ENCODE data around the gene BRCC3.

DNA sequence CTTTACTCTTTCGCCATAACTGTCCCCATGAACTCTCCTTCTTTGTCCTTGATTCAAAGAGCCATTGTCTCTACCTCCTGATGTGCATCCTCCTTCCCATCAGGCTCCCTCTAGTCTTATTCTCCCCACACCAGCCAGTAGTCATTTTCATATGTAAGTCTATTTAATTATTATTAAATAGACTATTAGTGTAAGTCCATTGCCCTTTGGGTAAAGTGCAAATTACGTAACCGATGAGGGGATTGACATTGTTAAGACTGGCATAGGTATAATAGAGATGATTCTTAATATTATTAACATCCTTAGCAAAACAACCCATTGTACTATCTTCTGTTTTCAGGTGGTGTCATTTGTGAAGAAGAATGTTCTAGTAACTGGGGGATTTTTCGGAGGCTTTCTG lies 17.1 kb upstream of the BRCC3 start:
- TF ChIP-seq, protein P1, sequence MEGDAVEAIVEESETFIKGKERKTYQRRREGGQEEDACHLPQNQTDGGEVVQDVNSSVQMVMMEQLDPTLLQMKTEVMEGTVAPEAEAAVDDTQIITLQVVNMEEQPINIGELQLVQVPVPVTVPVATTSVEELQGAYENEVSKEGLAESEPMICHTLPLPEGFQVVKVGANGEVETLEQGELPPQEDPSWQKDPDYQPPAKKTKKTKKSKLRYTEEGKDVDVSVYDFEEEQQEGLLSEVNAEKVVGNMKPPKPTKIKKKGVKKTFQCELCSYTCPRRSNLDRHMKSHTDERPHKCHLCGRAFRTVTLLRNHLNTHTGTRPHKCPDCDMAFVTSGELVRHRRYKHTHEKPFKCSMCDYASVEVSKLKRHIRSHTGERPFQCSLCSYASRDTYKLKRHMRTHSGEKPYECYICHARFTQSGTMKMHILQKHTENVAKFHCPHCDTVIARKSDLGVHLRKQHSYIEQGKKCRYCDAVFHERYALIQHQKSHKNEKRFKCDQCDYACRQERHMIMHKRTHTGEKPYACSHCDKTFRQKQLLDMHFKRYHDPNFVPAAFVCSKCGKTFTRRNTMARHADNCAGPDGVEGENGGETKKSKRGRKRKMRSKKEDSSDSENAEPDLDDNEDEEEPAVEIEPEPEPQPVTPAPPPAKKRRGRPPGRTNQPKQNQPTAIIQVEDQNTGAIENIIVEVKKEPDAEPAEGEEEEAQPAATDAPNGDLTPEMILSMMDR (IDR thresholded peaks at IDR 0.05; ENCODE audit: insufficient read depth, low read length): no peak
- TF ChIP-seq POLR2AphosphoS5 (IDR thresholded peaks at IDR 0.05; ENCODE audit: low read depth): no peak
- TF ChIP-seq, protein P2, sequence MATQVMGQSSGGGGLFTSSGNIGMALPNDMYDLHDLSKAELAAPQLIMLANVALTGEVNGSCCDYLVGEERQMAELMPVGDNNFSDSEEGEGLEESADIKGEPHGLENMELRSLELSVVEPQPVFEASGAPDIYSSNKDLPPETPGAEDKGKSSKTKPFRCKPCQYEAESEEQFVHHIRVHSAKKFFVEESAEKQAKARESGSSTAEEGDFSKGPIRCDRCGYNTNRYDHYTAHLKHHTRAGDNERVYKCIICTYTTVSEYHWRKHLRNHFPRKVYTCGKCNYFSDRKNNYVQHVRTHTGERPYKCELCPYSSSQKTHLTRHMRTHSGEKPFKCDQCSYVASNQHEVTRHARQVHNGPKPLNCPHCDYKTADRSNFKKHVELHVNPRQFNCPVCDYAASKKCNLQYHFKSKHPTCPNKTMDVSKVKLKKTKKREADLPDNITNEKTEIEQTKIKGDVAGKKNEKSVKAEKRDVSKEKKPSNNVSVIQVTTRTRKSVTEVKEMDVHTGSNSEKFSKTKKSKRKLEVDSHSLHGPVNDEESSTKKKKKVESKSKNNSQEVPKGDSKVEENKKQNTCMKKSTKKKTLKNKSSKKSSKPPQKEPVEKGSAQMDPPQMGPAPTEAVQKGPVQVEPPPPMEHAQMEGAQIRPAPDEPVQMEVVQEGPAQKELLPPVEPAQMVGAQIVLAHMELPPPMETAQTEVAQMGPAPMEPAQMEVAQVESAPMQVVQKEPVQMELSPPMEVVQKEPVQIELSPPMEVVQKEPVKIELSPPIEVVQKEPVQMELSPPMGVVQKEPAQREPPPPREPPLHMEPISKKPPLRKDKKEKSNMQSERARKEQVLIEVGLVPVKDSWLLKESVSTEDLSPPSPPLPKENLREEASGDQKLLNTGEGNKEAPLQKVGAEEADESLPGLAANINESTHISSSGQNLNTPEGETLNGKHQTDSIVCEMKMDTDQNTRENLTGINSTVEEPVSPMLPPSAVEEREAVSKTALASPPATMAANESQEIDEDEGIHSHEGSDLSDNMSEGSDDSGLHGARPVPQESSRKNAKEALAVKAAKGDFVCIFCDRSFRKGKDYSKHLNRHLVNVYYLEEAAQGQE (IDR thresholded peaks at IDR 0.05; ENCODE audit: insufficient replicate concordance, low read depth): no peak
- no peak for TF ChIP-seq GABPA (IDR thresholded peaks at IDR 0.05; ENCODE audit: low read depth)
- no peak for TF ChIP-seq SPI1 (IDR thresholded peaks at IDR 0.05; ENCODE audit: borderline replicate concordance, low read depth)

Measured in HL-60 (cell line).